ENCODE data around the gene FAM117B. TPM values are rescaled to one million over a fixed set of nuclear protein-coding genes. Genes with fewer than 3 reads are reported as not detected.

FAM117B gene
- total and polyA plus RNA-seq, 2 of the 8 experiments (the other 6 are each of a cell fraction or from before 2014, with no cell fraction given): 3.9 to 22.6 TPM

DNA sequence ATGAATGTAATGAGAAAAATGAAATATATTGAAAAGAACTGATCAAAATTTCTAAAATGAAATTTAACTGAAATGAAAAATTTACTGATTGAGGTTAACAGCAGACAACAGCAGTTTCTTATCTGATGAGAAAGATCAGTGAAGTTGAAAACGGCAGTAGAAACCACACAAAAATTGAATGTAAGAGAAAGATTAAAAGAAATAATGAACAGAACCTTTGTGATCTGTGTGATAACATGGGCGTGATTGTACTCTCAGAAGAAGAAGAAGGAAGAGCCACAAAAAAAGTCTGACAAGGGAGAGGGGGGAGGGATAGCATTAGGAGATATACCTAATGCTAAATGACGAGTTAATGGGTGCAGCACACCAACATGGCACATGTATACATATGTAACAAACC, 45.2 kb downstream of the FAM117B start (continued):
- TF ChIP-seq NANOG (IDR thresholded peaks at IDR 0.05; ENCODE audit: insufficient read depth, low read depth, low read length, poor library complexity, severe bottlenecking): no peak

All from H1 (cell line).